ES-I3 (cell line): ENCODE measurements around the gene RASA4B.

ENCODE experiments used
- H3K36me3 ChIP-seq: 2 replicates; pipeline ENCODE4 v1.6.1; 2013; ENCODE audit warnings: mild to moderate bottlenecking, low read length, control low read depth, moderate library complexity; ENCODE audit not compliant: insufficient read depth
- H3K4me1 ChIP-seq: 2 replicates; pipeline ENCODE4 v1.6.1; 2013; ENCODE audit warnings: mild to moderate bottlenecking, control low read depth, low read length; ENCODE audit not compliant: insufficient read depth
- H3K9ac ChIP-seq: 2 replicates; pipeline ENCODE4 v1.6.1; 2013; ENCODE audit warnings: low read depth, mild to moderate bottlenecking, low read length, moderate library complexity
- H3K9me3 ChIP-seq: 2 replicates; pipeline ENCODE4 v1.6.1; 2013; ENCODE audit warnings: mild to moderate bottlenecking, low read length, moderate library complexity; ENCODE audit not compliant: control insufficient read depth, insufficient read depth

The RASA4B gene

DNA sequence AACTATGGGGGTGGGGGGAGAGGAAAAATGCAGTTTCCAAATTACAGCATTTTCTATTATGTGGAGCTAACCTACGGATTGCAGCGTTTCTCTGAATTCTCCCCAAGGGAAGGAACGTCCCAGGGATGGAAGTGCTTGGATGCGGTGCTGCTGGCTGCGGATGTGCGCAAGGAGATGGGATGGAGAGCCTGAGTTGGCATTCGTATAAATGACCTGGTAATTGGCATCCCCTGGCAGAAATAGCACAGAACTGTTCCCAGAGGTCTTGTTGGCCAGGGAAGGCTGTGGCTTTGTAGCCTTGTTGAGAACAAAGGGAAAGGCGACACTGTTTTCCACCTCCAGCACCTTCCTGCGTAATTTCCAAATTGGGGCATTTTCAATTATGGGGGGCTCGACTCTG is 81.5 kb downstream of the RASA4B start:
- Histone ChIP-seq H3K4me1 (peaks cover 22% of the 10 kb centered on the region), H3K36me3 (no peaks in the 10 kb centered on the region), H3K9me3 (no peaks in the 10 kb centered on the region), H3K9ac (no peak overlapping the region)

DNA sequence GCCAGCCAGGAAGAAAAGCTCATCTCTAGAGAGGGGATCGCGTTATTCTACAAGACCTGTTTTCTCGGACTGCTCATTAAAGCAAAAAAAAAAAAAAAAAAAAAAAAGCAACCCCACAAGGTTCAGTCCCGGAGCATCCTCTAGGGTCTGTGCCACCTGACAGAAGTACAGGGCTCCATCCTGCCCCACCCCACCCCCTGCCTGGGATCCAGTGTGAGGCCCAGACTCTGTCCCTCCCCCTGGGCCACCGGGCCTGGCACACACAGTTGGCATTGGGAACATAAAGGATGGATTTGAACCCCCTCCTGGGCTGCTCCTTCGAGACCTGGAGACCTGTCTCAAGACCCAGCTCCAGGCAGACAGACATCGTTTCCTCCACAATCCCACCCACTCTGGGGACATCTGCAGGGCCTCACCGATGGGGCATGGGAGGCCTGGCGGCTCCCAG is 83.5 kb downstream of the RASA4B start:
- peak overlapping the region; percentile 75 for H3K9ac ChIP-seq
- peaks cover 22% of the 10 kb centered on the region for H3K4me1 ChIP-seq
- no peaks in the 10 kb centered on the region for H3K9me3 ChIP-seq
- no peaks in the 10 kb centered on the region for H3K36me3 ChIP-seq

DNA sequence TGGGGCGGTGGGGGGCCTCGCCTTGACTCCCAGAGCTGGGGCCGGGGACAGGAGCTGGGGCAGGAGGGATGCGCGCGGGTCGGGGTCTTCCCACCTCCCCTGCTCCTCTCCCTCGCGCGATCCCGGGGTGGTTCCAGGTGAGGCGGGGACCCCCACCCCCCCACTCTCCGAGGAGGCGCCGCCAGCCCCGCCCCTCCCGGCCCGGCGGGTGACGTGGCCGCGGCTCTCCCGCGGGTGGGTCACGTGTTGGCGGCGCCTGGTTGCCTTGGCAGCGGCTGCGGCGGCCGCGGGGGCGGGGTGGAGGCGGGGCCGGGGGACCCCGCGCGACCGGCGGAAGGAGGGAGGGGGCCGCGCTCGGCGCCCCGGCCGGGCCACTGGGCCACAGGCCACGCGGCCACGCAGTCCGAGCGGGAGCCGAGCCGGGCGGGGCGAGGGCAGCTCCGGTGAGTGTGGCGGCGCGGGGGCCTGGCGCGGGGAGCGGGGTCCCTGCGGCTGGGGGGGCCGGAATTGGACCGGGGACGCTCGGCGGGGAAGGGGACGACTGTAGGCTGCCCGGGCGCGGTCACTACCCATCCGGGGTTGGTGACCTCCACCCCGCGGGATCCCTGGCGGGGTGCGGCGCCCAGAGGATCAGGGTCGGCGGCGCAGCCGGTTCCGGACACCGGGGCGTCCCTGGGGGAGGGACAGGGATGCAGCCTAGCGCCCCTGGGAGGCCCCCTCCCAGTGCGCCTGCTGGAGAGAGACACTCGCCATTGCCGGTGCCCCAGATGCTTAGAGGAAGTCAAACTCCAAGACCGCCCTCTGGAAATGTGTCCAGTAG is 84.1 kb downstream of the RASA4B start, which contains the start of gene ORAI2:
TSS of gene ORAI2 (plus strand) at position 357 of the 820 bp plus-strand sequence. CDS start 5,382 bp downstream, outside the sequence.
- Histone ChIP-seq H3K9me3 (no peaks in the 10 kb centered on the region), H3K36me3 (no peaks in the 10 kb centered on the region), H3K9ac (peak within 1 kb of the TSS; percentile 75), H3K4me1 (peaks cover 22% of the 10 kb centered on the region)
